ENCODE data around the gene MYBL2. TPM values are rescaled to one million over a fixed set of nuclear protein-coding genes. Genes with fewer than 3 reads are reported as not detected.

The MYBL2 gene
- total RNA-seq, 1 experiment from 2014 or later: 159 TPM

- Histone ChIP-seq H2AFZ (ENCODE audit: low read length) (no peak overlapping the region), H2AK5ac (ENCODE audit: insufficient read length, low read length) (no peak overlapping the region), H3K79me1 (ENCODE audit: insufficient read depth, low read depth, low read length, poor library complexity, severe bottlenecking) (peaks cover 3% of the 10 kb centered on the region), H2BK12ac (ENCODE audit: insufficient read length, low read depth, low read length) (no peak overlapping the region), H3K79me2 (ENCODE audit: insufficient read depth, low read length) (peaks cover 3% of the 10 kb centered on the region; the same call in 1 of the 2 replicates), H3K23me2 (ENCODE audit: insufficient read length, low read depth, low read length, poor library complexity, severe bottlenecking) (no peaks in the 10 kb centered on the region), H2BK15ac (ENCODE audit: low read depth, low read length) (no peak overlapping the region), H3K9ac (ENCODE audit: extremely low read depth, insufficient read length, low read length) (no peak overlapping the region), H3K18ac (ENCODE audit: insufficient read length, low read depth, low read length) (no peak overlapping the region), H3K4me2 (ENCODE audit: insufficient read depth, insufficient read length, low read length) (no peak overlapping the region), H4K91ac (ENCODE audit: insufficient read length, low read depth, low read length) (no peak overlapping the region), H3T11ph (ENCODE audit: low read length) (no peak overlapping the region), H4K20me1 (ENCODE audit: control insufficient read depth, insufficient read depth, insufficient read length) (no peaks in the 10 kb centered on the region), H3K4me1 (ENCODE audit: insufficient read depth, low read length) (no peaks in the 10 kb centered on the region), H4K8ac (replicated peaks; ENCODE audit: insufficient read length, low read depth, low read length) (no peak overlapping the region), H3K14ac (ENCODE audit: insufficient read depth, low read length) (no peak overlapping the region), H3K23ac (ENCODE audit: insufficient read length, low read depth, low read length) (no peak overlapping the region), H3K27ac (ENCODE audit: insufficient read length, low read depth, low read length) (no peak overlapping the region), H4K5ac (ENCODE audit: insufficient read length, low read depth, low read length) (no peak overlapping the region), H2BK20ac (ENCODE audit: low read depth, low read length, poor library complexity, severe bottlenecking) (no peak overlapping the region), H3K9me3 (ENCODE audit: control insufficient read depth, low read depth, low read length) (no peaks in the 10 kb centered on the region), H3K27me3 (ENCODE audit: insufficient read depth, low read length) (no peaks in the 10 kb centered on the region), H3K4ac (ENCODE audit: low read depth, low read length) (no peak overlapping the region), H2BK5ac (ENCODE audit: insufficient read length, low read length) (no peak overlapping the region), H3K56ac (ENCODE audit: insufficient read length, low read depth, low read length) (no peak overlapping the region), H2BK120ac (ENCODE audit: low read depth, low read length, poor library complexity, severe bottlenecking) (no peak overlapping the region)
- WGBS (ENCODE audit: extremely low coverage, insufficient read length, low lambda C conversion rate): no CpG with 5 or more reads among the region's 8 CpGs
- Mint-ChIP-seq H3K4me3 (no peak overlapping the region), H3K9me3 (no peaks in the 10 kb centered on the region), H3K27me3 (ENCODE audit: low read depth) (no peaks in the 10 kb centered on the region), H3K36me3 (ENCODE audit: insufficient read depth in 1 of 3, low read depth in 3 of 3) (peaks cover 17 to 63% (median 62%) of the 10 kb centered on the region in 3 experiments), H3K4me1 (peaks cover 8 to 12% of the 10 kb centered on the region in 2 experiments), H3K27ac (peak overlapping the region in 2 of 3 experiments; percentile 27 to 49; a peak in 1 of 7 replicates)
- DNase-seq: no peak
- TF ChIP-seq CTCF (conservative IDR thresholded peaks at IDR 0.05): no peak
Observed at GRCh38 chr20:43681468-43681942, 14.6 kb downstream of the MYBL2 start.

All from H9 (cell line).